Measurements from ENCODE around the gene HTRA3. TPM values are rescaled to one million over a fixed set of nuclear protein-coding genes. Genes with fewer than 3 reads are reported as not detected.

Gene HTRA3
- total RNA-seq, 1 experiment from 2014 or later: 2.3 TPM

DNA sequence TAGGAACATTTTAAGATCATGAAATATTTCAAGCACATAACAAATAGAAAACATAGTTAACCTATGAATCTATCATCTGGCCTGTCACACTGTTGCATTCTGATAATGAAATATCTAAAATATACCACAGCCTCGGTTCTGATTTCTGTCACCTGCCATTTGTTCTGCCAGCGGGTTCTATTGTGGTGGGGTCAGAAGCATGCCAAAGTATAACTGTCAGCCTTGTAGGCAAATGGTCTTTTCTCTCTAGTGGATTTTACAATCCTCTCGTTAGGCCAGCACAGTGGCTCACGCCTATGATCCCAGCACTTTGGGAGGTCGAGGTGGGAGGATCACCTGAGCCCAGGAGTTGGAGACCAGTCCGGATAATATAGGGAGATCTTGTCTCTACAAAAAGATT lies 47.9 kb downstream of the HTRA3 start:
- Mint-ChIP-seq H3K36me3 (no peaks in the 10 kb centered on the region), H3K27me3 (ENCODE audit: low read depth) (peaks cover 3% of the 10 kb centered on the region; the same call in 1 of the 2 replicates), H3K4me3 (no peak overlapping the region), H3K4me1 (peaks cover 18% of the 10 kb centered on the region), H3K27ac (no peak overlapping the region), H3K9me3 (peaks cover 13% of the 10 kb centered on the region)
- ChIA-PET POLR2A (no interaction called here), CTCF (no interaction called here)
- TF ChIP-seq E2F1 (CRISPR knock-in tag; IDR thresholded peaks at IDR 0.05): no peak
- TF ChIP-seq, protein P1, sequence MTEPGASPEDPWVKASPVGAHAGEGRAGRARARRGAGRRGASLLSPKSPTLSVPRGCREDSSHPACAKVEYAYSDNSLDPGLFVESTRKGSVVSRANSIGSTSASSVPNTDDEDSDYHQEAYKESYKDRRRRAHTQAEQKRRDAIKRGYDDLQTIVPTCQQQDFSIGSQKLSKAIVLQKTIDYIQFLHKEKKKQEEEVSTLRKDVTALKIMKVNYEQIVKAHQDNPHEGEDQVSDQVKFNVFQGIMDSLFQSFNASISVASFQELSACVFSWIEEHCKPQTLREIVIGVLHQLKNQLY (CRISPR knock-in tag; IDR thresholded peaks at IDR 0.05): no peak
- no peak for TF ChIP-seq ZNF416 (CRISPR knock-in tag; IDR thresholded peaks at IDR 0.05)
- TF ChIP-seq FOXK1 (CRISPR knock-in tag; IDR thresholded peaks at IDR 0.05): no peak
- TF ChIP-seq, protein P2, sequence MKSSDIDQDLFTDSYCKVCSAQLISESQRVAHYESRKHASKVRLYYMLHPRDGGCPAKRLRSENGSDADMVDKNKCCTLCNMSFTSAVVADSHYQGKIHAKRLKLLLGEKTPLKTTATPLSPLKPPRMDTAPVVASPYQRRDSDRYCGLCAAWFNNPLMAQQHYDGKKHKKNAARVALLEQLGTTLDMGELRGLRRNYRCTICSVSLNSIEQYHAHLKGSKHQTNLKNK (CRISPR knock-in tag; IDR thresholded peaks at IDR 0.05): no peak
- no peak for TF ChIP-seq ZNF317 (CRISPR knock-in tag; IDR thresholded peaks at IDR 0.05; ENCODE audit: borderline replicate concordance, low read depth)
- no peak for TF ChIP-seq CREM (CRISPR knock-in tag; IDR thresholded peaks at IDR 0.05)
- TF ChIP-seq ELF4 (CRISPR knock-in tag; IDR thresholded peaks at IDR 0.05; ENCODE audit: low read depth): no peak
- no peak for ATAC-seq
- no peak for DNase-seq (ENCODE audit: low spot score)

DNA sequence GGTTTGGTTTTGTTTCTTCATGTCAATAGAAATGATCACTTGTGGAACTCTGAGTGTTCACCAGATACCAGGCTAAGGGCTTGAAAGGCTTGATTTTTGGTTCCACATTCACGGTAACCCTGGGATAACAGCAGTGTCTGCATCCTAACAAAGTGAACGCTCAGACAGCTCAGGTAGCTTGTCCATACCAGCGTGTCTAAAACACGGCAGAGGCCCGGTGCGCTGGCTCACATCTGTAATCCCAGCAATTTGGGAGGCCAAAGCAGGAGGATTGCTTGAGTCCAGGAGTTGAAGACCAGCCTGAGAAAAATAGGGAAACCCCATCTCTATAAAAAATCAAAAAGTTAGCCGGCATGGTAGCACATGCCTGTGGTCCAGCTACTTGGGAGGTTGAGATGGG lies 49.0 kb downstream of the HTRA3 start:
- ATAC-seq: no peak
- Mint-ChIP-seq H3K4me1 (peaks cover 18% of the 10 kb centered on the region), H3K36me3 (no peaks in the 10 kb centered on the region), H3K27ac (no peak overlapping the region), H3K4me3 (no peak overlapping the region), H3K27me3 (ENCODE audit: low read depth) (peaks cover 3% of the 10 kb centered on the region; the same call in 1 of the 2 replicates), H3K9me3 (0 out of 2 replicates have a peak, but pooled peaks cover 3% of the 10 kb centered on the region)
- TF ChIP-seq NFATC4 (CRISPR knock-in tag; IDR thresholded peaks at IDR 0.05): no peak
- TF ChIP-seq TP53 (CRISPR knock-in tag; IDR thresholded peaks at IDR 0.05): no peak
- TF ChIP-seq FOXP1 (CRISPR knock-in tag; IDR thresholded peaks at IDR 0.05; ENCODE audit: borderline replicate concordance): no peak
- TF ChIP-seq, protein P2 (CRISPR knock-in tag; IDR thresholded peaks at IDR 0.05): no peak
- TF ChIP-seq SMAD3 (CRISPR knock-in tag; IDR thresholded peaks at IDR 0.05; ENCODE audit: borderline replicate concordance): no peak
- no peak for TF ChIP-seq ZNF138 (CRISPR knock-in tag; conservative IDR thresholded peaks at IDR 0.05)
- no peak for TF ChIP-seq RORB (CRISPR knock-in tag; IDR thresholded peaks at IDR 0.05)
- DNase-seq (ENCODE audit: low spot score): no peak
- POLR2A ChIA-PET: no interaction called here
- CTCF ChIA-PET: interaction anchor here (3.0 kb wide), 1 partner anchor 84 kb away, joined by 59 read pairs; no protein-coding TSS in a partner anchor

- POLR2A ChIA-PET: no interaction called here
- H3K27me3 Mint-ChIP-seq (ENCODE audit: low read depth): peaks cover 3% of the 10 kb centered on the region; the same call in 1 of the 2 replicates
- H3K36me3 Mint-ChIP-seq: 0 out of 2 replicates have a peak, but pooled peaks cover 2% of the 10 kb centered on the region
- no peak for ATAC-seq
- H3K4me1 Mint-ChIP-seq: peaks cover 18% of the 10 kb centered on the region
- no peak for DNase-seq (ENCODE audit: low spot score)
- no peak overlapping the region for H3K27ac Mint-ChIP-seq
- no peak for TF ChIP-seq ATF3 (CRISPR knock-in tag; conservative IDR thresholded peaks at IDR 0.05)
- H3K9me3 Mint-ChIP-seq: peaks cover 3% of the 10 kb centered on the region
- H3K4me3 Mint-ChIP-seq: no peak overlapping the region
- CTCF ChIA-PET: interaction anchor here (1.8 to 3.0 kb wide), 5 partner anchors 24 to 92 kb away, joined by 5 to 59 read pairs (median 32); no protein-coding TSS in a partner anchor
These were observed 49.5 kb downstream of the HTRA3 start for GRCh38 chr4:8319061-8319460.

DNA sequence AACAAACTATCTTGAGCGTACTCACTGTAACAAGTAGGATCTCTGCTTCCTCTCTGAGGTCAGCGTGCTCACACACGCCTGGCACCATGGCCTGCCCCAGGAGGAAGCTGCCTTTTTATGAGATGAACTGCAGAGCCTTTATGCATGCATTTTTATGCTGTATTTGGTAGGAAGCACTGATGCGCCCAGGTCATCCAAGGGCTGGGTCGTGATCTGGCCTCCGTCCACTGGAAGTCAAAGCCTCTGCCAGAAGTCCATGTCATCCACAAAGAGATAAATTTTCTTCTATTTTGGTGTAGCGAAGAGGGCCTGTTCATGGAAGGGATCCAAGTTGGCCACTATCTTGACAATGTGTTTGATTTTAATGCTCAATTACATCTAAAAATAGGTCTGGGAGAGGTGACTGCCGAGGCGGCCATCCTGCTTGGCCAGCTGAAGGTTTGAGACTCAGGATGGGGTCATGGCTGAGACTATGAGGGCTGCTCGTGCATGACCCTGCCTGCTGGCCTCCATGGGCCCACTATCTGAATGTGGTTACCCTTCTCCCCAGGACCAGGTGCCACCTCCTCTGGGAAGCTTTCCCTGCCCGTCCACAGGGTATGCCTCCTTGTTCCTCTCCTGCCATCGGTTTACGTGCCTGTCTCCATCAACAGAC lies 50.3 kb downstream of the HTRA3 start:
- DNase-seq (ENCODE audit: low spot score) (no peak), ATAC-seq (no peak)
- Mint-ChIP-seq H3K4me3 (no peak overlapping the region), H3K4me1 (peaks cover 18% of the 10 kb centered on the region), H3K27ac (no peak overlapping the region), H3K9me3 (peaks cover 8% of the 10 kb centered on the region), H3K36me3 (0 out of 2 replicates have a peak, but pooled peaks cover 2% of the 10 kb centered on the region), H3K27me3 (ENCODE audit: low read depth) (peaks cover 3% of the 10 kb centered on the region; the same call in 1 of the 2 replicates)
- TF ChIP-seq TEAD1 (CRISPR knock-in tag; IDR thresholded peaks at IDR 0.05) (no peak), NR3C1 (CRISPR knock-in tag; conservative IDR thresholded peaks at IDR 0.05; ENCODE audit: low read depth) (no peak)
- ChIA-PET POLR2A (no interaction called here), CTCF (interaction anchor here (0.6 to 3.0 kb wide), 43 partner anchors 8 to 288 kb away, joined by 3 to 59 read pairs (median 5); partner anchors contain the start of genes HTRA3 and SH3TC1)
